H1 (cell line): ENCODE data around the gene KANSL1.

Experiments used
- CTCF ChIP-seq, 3 experiments: IDR thresholded peaks; 1 replicate in 2 of 3; 2 replicates in 1 of 3; pipeline versions ENCODE4 v1.5.1 to v1.6.1; 2011; ENCODE audit warnings: low read length in 3 of 3, mild to moderate bottlenecking in 3 of 3, inconsistent platforms in 2 of 3, low read depth in 1 of 3, moderate library complexity in 1 of 3; ENCODE audit not compliant: insufficient read depth in 1 of 3; ENCODE audit errors: control extremely low read depth in 1 of 3
- POLR2A ChIP-seq, 2 experiments: IDR thresholded peaks; 1 replicate in 1 of 2; 2 replicates in 1 of 2; pipeline ENCODE4 v1.6.1; 2011; ENCODE audit warnings: low read depth in 2 of 2, low read length in 2 of 2, mild to moderate bottlenecking in 2 of 2; ENCODE audit errors: control extremely low read depth in 1 of 2
- RAD21 ChIP-seq, 2 experiments: IDR thresholded peaks in 1 of 2; conservative IDR thresholded peaks in 1 of 2; 2 replicates each; pipeline ENCODE4 v1.6.1; 2011; ENCODE audit warnings: low read depth in 2 of 2, low read length in 2 of 2, improper control_type of control experiment in 1 of 2, inconsistent platforms in 1 of 2, mild to moderate bottlenecking in 1 of 2, moderate library complexity in 1 of 2

DNA sequence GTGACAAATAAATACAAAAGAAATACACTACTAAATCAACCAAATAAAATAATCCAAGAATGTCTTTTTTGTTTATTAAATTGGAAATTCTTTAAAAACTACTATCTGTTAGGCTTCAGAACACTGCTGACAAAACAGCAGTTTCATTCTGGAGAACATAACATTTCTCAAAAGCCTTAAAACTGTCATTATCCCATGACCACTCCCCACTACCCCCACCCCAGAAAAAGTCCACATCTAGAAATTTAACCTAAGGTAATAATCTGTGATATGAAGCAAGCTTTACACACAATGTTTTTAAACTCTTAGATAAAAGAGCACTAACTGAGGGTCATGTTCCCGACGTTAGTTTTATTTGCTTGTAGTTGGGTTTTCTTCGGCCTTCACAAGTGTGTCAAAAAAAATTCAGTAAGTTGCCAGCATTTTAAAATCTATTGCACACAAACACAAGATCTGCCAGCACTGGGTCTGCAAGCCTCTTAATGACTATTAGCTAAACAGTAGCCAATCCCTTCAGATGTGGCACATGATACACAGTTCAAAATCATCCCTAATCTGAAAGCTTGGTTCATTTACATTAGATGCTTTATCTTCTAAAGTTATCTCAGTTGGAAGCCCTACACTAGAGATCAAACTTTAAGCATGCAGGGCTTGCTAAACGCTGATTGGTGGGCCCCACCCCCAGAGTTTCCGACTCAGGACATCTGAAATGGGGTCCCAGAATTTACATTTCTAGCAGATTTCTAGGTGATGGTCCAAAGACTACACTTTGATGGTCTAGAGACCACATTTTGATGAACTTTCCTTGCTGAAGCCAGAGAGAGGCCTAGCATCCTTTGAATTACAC, 75.2 kb downstream of the KANSL1 start:
- TF ChIP-seq CTCF (IDR thresholded peaks at IDR 0.05; ENCODE audit: control extremely low read depth in 1 of 3, insufficient read depth in 1 of 3, low read depth in 1 of 3, low read length in 3 of 3), result no peak
- no peak for TF ChIP-seq POLR2A (IDR thresholded peaks at IDR 0.05; ENCODE audit: control extremely low read depth in 1 of 2, low read depth in 2 of 2, low read length in 2 of 2)
- no peak for TF ChIP-seq RAD21 (IDR thresholded peaks at IDR 0.05 in 1 of 2, conservative IDR thresholded peaks at IDR 0.05 in 1 of 2; ENCODE audit: low read depth in 2 of 2, low read length in 2 of 2)
